Measurements from ENCODE around the gene ATP6V0C.
"Not testable (repeated sequence)": the region's sequence is repeated elsewhere in the genome, so short reads cannot be mapped to it uniquely, and the experiment has no call there.

DNA sequence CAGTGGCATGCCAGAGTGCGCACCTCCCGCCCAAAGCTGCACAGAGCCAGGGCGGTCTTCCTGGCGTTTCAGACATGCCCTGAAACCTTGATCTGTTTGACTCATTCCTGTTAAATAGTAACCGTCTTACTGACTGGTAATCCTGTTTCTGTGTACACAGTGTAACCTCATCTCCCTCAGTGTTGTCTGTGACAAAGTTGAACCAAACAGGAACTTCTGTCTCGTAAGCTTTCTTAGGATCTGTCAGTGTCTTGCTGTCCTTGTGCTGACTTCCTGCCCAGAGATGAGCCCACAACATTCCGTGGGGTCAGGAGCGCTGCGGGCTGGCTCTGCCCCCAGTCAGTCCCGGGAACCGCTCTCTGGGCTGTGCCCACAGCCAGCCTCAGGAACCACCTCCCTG is 54.8 kb downstream of the ATP6V0C start:
- TF ChIP-seq, protein P1, sequence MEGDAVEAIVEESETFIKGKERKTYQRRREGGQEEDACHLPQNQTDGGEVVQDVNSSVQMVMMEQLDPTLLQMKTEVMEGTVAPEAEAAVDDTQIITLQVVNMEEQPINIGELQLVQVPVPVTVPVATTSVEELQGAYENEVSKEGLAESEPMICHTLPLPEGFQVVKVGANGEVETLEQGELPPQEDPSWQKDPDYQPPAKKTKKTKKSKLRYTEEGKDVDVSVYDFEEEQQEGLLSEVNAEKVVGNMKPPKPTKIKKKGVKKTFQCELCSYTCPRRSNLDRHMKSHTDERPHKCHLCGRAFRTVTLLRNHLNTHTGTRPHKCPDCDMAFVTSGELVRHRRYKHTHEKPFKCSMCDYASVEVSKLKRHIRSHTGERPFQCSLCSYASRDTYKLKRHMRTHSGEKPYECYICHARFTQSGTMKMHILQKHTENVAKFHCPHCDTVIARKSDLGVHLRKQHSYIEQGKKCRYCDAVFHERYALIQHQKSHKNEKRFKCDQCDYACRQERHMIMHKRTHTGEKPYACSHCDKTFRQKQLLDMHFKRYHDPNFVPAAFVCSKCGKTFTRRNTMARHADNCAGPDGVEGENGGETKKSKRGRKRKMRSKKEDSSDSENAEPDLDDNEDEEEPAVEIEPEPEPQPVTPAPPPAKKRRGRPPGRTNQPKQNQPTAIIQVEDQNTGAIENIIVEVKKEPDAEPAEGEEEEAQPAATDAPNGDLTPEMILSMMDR (IDR thresholded peaks at IDR 0.05) = not testable (repeated sequence)
- not testable (repeated sequence) for TF ChIP-seq POLR2AphosphoS5, POLR2A (IDR thresholded peaks at IDR 0.05)

Data from breast epithelium (tissue), 3 donors.